Activated CD8-positive, alpha-beta memory T cell treated with anti-CD3 and anti-CD28 coated beads, Interleukin-2, amount 50 U/mL, for 48 hours (primary cell): ENCODE data around the gene STOML1.

Source experiments
- DNase-seq: peaks from one replicate; pipeline ENCODE4 v3.0.0-alpha.2; 2020

STOML1 gene

DNA sequence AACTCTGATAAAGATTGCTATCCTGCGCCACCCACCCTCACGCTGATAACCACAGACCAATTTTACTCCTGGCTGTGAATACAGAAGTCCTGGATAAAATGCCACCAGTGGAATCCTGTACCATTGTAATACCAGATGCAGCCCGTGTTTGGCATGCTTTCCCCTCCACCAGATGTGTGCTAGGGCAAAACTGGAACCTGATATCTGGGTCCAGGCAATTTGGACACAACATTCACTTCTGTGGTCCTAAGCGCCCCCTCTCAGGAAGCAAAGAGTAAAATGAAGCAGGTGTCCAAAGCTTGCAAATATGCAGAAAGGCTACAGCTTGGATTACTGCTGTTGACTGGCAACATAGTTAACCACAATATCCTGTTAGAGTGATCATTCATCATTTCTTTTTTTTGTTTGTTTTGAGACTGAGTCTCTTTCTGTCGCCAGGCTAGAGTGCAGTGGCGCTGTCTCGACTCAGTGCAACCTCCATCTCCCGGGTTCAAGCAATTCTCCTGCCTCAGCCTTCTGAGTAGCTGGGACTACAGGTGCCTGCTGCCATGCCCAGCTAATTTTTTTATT, 33.0 kb downstream of the STOML1 start:
- DNase-seq, result no peak

DNA sequence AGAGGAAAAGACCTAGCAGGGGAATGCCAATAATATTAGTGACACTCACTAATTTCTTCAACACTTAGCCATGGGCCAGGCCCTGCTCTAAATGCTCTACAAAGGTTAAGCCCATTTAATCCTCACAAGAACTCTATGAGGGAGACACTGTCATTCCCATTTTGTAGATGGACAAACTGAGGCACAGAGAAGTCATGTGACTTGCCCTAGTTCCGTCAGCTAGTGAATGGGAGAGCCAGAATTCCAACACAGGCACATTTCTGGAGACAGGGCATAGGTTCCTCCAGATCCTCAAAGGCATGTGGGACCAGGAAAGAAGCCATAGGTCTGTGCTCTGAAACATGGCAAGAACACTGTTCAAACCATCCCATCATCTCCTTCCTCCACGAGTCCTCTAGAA, 34.3 kb downstream of the STOML1 start:
- no peak for DNase-seq

DNA sequence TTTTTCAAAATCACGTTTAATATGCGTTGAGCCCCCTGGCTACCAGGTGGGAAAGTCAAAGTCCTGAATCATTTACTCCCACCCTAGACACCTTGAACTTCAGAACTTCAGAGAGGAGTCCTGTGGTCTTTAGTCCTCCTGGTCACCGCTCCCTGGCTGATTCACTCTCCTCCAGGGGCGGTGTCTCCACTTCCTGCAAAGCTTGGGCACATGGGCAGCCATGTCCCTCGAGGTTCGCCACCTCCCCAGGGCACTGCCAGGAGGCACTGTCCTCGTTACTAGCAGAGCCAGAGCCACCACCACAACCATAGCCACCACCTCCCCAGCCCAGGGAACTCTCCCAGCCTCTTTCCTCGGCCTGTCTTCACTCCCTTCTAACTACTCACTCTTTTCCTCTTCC, 34.8 kb downstream of the STOML1 start:
- DNase-seq, result no peak

DNA sequence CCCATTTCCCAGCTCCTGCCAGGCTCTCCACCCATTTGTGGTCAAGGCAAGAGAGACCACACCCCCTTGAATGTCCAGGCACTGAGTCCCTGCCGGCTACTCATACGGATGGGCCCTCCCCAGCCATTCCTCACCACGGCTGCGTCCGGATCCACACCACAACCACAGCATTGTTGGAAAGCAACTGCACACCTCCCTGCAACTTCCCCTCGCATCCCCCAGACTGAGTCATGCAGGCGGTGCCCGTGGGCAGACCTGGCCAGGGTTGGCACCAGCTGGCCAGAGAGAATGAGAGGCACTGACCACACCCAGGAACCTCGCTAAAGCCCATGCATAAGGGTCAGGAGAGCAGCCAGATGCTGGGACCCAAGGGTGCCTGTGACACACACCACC, 35.4 kb downstream of the STOML1 start:
- no peak for DNase-seq

DNA sequence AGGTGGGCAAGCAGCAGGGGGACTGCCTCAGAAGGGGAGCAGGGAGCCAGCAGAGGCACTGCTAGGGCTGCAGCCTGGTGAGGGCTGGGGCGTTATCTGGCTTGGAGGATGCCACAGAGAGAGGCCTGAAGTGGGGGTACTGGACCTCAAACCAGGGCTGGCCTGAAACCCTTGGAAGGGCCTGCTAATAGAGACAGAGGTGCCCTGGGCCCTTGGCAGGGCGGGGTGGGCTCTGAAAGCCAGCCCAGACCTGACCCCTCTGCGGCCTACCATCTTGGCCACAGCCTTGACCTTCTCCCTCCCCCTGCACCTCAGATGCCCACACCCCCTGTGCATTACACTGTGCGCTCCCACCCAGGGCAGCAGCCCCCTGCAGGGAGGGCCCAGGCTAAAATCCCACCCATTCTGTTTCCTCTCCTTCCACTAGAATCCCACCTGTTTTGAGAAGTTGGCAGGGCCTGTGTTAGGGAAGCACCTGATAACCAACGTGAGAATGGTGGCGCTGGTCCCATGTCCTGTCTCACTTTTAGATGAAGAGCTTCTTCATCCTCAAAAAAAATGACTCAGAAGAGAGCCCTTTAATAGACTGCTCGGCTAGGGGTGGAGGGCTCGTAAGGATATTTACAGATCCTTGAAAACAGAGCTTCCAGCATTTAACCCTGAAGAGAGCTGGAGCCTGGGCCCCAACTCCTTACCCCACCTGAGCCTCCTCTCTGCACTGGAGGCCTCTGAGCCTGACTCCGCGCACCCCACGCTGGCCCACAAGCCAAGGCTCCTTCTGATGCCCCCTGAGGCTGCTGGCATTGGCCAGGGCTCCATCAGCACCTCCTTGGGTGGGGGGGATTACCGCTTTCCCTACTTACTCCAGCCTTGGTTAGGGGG, 36.0 kb downstream of the STOML1 start:
- no peak for DNase-seq

DNA sequence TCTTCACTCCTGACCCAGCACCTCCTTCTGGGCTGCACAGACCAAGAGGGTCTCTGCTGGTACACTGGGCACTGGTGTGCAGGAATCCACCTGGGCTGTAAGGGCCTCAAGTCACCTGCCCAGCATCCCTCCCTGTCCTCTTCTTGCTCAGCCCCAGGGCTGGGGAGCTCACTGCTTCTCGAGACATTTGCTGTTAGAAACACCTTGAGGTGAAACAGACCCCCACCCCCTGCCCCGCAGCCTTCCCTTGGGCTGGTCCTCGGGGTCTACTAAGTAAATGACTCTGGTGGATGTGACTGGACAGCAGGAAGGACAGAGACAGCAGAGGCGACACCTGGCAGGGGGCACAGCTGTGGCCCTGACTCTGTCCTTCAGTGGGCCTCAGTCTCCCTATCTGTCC, 36.8 kb downstream of the STOML1 start:
- no peak for DNase-seq

DNA sequence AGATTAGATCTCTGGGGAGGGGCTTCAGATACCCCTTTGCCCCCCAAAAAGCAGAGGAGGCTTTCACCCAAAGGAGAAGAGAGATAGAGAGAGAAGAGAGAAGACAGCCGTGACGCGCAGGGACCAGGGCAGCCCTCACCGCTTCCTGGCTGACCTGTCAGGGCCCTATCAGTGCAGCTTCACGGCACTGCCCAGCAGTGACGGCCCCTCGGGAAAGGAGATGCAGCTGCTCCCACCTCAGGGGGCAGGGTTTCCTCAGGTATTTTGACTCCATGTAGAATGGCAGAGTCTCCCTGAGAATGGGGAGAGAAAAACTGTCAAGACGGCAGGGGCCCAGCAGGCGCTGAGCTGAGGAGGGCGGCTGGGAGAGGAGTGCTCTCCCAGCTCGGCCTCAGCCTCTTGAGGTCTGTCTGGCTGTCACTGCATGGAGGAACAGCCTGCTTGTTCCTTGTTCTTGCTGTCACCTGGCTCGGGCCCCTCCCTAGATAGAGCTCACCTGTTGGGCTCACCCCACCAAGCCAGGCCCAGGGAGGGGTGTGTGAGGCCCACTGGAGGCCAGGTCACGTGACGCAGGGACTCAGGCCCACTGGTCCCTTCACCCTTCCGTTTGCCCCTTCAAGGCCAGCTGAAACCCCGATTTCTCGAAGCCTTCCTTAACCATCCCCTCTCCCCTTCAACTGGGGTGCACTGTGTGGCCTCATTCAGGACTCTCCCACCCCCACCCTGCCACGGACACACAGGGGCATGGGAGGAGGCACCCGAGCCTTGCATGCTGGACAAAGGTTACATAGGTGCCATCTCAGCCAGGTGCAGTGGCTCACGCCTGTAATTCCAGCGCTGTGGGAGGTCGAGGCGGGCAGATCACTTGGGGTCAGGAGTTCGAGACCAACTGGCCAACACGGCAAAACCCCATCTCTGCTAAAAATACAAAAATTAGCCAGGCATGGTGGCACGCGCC, 37.6 kb downstream of the STOML1 start:
- no peak for DNase-seq

DNA sequence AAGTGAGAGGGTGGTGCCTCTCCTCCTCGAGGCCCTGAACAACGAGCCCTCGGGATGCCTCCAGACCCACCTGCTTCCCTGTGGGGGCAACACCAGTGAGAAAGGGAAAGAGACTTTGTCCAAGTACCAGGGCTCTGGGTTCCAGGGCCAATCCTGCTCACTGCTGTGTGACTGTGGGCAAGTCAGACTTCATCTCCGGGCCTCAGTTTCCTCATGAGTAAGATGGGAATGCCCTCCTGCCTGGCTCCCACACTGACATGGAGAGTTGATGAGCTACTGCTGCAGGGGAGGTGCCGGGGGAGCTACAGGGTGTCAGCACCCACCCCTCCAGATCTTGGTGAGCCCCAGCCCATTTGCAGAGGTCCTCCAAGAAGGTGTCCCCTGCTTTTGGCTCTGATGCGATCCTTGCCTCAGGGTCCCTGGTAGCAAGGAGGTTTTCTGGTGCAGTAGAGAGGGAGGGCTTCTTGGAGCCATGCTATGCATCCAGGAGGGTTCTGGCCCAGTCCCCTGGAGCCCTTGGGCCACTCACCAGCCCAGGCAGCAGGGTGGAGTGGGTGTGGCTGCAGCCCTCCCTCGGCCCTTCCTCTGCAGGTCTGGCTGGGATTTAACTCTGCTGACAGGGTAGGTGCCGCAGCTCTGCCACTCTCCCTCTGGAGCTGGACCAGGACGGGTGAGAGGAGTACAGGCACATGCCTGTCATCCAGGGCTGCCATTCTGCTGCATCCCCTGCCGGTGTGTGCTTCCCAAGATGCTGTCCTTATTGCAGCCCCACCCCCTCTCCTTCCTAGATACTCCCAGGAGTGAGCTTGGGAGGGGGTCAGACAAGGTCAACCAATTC, 39.0 kb downstream of the STOML1 start:
- no peak for DNase-seq

DNA sequence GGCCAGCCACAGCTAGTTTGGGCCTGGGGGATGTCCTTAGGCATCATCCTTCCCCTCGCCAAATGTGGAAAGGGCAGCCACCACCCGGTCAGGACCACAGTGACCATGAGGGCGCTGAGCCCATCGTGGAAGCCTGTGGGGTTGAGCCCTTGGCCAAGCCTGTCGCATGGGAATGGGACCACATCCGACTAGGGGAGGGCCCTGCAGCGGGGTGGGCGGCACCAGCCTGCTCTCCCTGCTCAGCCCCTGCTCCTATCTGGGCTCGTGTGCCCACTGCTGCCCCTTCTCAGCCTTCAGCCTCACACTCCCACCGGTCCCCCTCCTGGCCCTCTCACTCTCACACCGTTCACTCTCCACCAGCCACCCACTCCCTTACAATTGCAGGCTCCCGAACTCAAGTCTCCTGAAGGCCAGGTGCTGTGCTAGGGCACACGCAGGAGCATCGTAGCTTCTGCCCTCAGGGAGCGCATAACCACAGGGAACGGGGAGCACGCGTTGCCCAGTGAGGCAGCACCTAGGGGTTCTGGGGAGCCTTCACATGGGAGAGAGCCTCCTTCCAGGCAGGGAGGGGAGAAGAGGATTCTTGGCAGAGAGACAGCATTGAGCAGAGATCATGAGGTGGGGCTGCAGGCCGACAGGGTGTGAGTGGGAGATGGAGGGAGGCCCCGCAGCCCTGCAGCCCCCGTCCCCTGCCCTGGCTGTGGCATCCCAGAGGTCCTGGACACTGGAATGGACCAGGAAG, 39.8 kb downstream of the STOML1 start:
- DNase-seq, result no peak

DNA sequence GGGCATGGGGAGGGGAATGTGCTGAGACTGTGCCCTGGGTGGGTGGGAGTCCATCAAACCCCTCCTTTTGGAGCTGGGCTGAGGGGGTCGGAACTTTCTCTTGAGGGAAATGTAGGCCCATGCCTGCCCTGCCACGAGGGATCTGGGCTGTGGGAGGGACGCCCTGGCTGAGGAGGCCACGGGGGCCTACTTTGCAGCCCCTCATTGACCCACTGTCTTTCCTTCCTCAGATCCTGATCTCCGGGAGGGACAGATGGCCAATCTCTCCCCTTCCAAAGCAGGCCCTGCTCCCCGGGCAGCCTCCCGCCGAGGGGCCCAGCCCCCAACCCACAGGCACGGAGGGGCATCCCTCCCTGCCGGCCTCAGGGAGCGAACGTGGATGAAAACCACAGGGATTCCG, 40.5 kb downstream of the STOML1 start:
- DNase-seq, result no peak

DNA sequence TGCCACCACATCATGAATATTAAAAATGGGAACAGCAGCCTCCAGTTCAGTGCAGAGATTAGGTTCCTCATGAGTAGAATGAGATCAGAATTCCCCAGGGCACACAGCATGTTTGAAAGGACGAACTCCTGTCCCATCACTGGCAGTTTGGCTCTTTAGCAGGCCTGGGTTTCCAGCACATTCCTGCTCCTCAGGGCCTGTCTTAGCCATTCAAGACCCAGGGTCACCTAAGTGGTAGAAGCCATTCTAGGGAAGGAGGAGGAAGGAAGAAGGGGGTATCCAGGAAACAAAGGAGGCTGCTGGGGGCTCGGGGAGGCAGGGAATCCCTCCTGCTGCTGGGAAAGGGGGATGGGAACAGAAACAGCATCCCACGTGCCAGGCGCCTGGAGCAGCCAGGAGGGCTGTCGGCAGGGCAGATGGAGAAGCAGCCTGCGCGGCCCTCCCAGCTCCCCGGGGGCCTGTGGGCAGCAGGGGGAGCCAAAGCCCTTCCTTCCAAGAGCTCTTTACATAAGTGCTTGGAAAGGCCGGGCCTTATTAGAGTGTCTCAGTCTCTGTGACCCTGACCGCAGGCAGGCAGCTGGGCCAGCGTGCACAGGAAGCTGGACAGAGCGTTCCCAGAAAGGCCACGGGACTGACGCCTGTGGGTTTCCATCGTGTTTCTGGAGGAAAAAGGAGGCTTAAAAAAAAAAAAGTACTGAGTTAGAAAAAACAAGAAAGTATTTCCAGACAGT, 41.1 kb downstream of the STOML1 start:
- peak; percentile 81 for DNase-seq

DNA sequence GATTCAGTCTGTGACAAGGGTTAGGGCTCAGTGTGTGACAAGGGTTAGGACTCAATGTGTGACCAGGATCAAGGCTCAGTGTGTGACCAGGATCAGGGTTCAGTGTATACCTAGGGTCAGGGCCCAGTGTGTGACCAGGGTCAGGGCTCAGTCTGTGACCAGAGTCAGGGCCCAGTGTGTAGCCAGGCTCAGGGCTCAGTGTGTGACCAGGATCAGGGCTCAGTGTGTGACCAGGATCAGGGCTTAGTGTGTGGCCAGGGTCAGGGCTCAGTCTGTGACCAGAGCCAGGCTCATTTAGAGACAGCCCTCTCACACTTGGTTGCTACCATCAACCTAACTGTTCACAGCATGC, 41.6 kb downstream of the STOML1 start:
- no peak for DNase-seq

DNA sequence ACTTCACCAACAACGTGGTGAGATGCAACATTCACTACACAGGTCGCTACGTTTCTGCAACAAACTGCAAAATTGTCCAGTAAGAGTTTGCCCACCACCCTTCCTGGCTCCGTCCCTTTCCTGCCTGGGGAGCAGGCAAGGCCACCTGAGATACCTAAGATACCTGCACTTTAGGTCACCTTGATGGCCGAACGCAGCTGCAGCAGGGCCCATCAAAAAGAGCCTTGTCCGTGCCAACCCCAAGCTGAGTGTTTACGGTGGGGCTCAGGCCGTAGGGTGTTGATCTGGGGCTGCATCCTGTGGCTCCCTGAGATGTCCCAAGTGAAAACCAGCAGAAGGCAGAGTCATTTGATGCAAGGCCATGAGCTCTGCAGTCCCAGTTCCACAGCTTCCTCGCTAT, 42.6 kb downstream of the STOML1 start:
- no peak for DNase-seq

DNA sequence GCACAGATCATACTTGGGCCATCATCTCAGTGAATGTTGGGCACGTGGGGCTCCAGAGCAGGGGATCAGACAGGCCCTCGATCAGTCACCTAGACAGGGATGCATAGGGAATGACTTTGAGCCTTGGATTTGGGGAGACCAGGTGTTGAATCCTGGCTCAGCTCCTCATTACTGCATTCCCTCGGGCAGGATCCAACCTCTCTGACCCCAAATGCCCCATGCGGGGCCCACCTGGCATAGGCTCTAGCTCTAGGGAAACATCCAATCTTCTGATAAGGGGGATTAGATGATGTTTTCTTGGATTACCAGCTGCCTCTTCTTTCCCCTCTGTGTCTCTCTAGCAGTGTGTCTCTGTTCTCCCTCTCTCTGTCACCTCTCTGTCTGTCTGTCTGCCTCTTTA, 43.1 kb downstream of the STOML1 start:
- no peak for DNase-seq

DNA sequence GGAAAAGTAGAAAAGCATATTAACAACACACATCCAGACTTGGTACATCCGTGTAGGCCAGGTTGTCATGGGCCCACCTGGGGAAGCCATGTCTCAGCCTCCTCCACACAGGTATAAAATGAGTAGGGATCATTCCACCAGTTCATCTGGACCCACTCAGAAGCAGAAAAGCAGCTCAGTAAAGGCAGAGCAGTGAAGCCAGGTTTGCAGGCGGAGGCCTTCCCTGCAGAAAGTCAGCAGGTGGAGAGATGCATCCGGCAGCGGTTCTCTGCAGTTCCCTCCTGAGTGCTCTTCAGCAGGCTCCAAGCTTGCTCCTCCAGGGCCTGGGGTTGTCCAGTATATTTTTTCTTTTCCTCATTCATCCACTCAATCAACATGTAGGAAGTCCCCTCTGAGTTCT, 43.7 kb downstream of the STOML1 start:
- no peak for DNase-seq

DNA sequence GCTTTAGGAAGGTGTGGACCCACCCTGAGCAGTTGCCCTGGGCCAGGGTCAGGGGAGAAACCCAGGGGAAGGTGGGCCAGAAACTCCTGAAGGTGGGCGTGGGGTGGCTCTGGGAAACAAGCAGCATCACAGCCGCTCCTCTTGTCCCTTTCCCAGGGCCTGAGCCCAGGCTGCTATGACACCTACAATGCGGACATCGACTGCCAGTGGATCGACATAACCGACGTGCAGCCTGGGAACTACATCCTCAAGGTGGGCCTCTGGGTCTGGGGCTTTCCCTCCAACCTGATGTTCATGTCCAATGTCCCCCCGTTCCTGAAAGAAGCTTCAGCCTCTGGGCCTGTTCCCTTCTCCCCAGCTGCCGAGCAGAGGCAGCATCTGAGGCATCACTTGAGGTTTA, 44.4 kb downstream of the STOML1 start:
- DNase-seq, result no peak

DNA sequence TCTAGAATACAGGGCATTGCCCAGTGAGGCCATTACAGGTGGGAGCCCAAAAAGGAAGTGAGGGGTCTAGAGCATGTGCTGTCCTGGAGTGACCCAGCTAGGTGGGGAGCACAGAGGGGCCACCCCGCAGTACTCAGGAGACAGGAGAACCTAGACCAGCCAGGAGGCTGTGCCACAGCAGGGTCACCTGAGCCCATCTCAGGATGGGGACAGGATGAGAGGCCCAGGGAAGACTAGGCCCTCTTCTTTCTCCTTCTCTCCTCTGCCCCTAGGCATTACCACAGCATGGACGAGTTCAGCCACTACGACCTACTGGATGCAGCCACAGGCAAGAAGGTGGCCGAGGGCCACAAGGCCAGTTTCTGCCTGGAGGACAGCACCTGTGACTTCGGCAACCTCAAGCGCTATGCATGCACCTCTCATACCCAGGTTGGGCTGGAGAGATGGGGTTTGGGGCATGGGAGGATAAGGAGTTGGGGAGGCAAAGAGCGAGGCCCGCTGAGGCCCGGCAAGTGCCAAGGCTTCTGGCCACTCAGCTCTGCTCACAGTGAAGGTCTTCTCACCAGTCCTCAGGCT, 45.2 kb downstream of the STOML1 start:
- DNase-seq, result no peak

DNA sequence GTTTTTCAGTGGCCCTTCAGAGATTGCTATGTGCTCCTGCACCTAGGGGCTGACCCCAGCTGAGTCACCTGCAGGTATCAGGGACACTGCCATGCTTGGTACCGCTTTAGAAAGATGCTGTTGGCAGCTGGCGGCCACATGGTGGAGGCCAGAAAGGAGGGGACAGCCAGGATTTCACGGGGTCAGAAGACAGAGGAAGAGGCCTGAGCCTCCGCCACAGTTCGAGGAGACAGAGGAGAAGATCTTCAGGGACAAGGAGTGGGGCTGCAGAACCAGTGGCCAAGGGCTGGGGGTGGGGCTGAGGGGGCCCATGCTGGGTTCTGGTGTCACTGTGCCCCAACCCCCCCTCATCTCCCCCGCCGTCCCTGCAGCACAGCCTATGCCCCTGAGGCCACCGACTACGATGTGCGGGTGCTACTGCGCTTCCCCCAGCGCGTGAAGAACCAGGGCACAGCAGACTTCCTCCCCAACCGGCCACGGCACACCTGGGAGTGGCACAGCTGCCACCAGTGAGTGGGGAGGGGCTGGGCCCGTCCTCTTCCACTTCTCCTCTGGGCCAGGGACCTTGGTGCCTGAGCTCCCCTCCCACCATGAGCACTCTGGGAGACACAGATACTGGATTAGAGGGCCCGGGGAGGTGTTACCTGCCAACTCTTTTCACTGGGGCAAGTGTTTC, 45.9 kb downstream of the STOML1 start:
- DNase-seq, result no peak

DNA sequence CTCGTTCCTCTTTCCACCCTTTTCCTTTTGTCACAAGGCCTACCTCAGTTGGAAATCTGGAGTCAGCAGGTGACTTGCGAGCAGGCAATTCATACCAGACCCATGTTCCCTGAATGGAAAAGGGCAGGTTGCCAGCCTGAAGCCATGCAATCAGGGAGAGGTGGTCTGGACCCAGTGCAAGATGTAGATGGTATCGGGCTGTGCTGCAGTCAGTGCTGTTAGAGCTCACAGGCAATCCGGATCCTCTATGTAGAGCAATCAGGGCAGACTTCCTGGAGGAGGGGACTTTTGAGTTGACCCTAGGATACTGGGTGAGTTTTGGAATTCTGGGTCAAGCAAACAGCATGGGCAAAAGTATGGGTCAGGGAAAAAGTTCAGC, 47.0 kb downstream of the STOML1 start:
- DNase-seq, result no peak
